GM21381 (cell line): Measurements from ENCODE around the gene RNASEH1.
A peak's percentile ranks its signal among the peaks of the same experiment; 100 is the strongest.
"Not testable (repeated sequence)": the region's sequence is repeated elsewhere in the genome, so short reads cannot be mapped to it uniquely, and the experiment has no call there.

Experiments used
- ATAC-seq: cut with Tn5 transposase; IDR thresholded peaks from one replicate; pipeline ENCODE4 v1.9.1; 2021; ENCODE audit warnings: mild to moderate bottlenecking, moderate library complexity; ENCODE audit not compliant: unreplicated experiment

RNASEH1 gene

DNA sequence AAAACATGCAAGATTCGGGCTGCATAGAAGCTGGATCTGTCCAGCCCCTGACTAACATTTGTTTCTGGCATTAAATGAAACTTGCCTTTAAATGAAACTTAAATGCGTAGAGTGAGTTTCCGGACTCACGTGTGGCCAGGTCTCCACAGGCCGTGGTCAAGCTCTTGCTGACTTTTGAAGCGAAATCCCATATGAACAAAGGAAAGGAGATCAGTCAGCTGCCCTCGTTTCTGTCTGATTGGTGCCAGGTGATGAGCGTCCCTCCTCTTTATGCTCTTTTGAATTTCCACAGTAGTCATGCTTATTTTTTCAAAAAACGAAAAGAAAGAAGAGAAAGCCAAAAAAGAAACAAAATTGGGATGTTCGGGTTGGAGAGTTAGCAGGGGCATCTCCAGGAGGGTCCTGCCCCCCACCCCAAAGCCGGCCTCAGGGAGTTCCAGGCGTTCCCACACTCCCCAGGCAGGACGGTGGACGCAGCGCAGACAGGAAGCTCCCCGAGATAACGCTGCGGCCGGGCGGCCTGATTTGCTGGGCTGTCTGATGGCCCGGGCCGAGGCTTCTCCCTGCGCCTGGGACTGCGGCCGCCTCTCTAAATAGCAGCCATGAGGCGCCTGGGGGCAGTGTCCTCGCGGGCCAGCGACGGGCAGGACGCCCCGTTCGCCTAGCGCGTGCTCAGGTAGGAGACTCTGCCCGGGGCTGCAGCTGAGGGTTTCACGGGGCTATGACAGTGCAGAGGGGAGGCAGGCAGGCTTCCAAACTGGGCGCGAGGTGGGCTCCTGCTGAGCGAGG is 36.6 kb upstream of the RNASEH1 start, which contains the start of gene COLEC11:
Gene COLEC11 (plus strand): TSS at position 620 of the 789 bp plus-strand sequence. CDS start 9,229 bp downstream, outside the sequence.
- no peak for ATAC-seq

DNA sequence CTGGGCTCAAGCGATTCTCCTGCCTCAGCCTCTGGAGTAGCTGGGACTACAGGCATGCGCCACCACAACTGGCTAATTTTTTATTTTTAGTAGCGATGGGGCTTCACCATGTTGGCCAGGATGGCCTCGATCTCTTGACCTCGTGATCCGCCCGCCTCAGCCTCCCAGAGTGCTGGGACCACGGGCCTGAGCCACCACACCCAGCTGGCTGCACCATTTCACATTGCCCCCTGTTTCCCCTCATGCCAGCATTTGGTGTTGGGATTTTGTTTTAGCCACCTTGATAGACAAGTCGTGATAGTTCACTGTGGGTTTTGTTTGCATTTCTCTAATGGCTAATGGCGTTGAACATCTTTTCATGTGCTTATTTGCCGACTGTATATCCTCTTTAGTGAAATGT is 31.0 kb upstream of the RNASEH1 start:
- ATAC-seq = no peak

DNA sequence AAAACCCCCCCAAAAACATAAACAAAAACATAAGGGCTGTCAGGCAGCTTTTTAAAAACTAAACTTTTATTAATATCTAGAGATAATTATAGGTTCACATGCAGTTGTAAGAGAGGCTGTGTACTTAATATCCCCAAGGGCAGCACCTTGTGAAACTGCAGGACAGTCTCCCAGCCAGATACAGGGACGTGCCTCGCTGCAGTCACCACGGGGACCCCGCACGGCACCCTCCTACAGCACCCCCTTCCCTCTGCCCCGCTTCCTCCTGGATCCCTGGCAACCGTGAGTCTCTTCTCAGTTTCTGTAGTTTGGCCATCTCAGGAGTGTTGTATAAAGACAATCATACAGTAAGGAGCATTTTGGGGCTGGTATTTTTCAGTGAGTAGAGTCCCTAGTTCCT is 30.0 kb upstream of the RNASEH1 start:
- no peak for ATAC-seq

DNA sequence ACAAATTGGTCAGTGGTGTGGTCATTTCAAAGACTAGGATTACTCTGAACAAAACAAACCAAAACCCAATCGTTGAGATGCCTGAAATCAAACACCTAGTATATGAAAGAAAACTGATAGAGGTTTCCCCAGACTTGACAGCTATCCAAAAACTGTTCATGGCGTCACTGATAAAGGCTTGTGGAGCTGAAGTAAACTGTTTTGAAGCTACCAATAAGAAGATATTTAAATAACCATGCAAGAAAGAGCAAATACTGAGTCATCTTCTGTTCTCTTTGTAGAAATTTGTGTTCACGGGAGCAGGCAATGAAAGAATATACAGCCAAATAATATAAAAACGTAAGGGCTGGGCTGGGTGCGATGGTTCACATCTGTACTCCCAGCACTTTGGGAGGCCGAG is 29.3 kb upstream of the RNASEH1 start:
- no peak for ATAC-seq

DNA sequence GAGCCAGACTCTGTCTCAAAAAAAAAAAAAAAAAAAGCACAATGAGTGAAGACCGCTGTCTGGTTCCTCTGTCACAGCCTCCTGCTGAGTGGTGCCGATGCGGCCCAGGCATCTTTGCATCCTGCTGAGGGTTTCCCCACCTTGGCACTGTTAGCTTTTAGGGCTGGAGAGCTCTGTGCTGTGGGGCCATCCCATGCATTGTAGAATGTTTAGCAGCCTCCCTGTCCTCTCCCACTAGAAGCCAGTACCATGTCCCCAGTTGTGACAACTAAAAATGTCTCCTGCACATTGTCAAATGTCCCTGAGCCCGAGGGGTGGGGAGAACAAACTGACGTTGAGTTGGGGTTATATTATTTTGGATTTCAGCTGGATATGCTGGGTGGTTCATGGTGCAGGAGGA is 28.9 kb upstream of the RNASEH1 start:
- no peak for ATAC-seq

DNA sequence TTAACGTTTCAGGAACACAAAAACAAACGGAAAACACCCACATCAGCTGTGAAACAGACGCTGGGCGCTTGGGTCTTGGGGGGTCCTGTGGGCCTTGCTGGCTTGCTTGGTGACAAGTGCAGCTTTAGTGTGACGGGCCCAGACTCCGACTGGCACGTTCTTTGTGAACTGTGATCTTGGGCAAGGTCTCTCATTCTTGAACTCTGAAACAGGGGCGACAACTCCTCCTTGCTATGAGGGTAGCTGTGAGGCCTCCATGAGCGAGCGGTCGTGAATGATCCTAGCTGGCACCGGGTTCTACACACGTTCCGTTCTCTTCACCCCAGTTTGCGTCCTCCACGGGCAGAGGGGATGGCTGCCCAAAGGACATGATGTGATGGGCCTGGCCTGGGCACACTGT is 28.1 kb upstream of the RNASEH1 start:
- no peak for ATAC-seq

DNA sequence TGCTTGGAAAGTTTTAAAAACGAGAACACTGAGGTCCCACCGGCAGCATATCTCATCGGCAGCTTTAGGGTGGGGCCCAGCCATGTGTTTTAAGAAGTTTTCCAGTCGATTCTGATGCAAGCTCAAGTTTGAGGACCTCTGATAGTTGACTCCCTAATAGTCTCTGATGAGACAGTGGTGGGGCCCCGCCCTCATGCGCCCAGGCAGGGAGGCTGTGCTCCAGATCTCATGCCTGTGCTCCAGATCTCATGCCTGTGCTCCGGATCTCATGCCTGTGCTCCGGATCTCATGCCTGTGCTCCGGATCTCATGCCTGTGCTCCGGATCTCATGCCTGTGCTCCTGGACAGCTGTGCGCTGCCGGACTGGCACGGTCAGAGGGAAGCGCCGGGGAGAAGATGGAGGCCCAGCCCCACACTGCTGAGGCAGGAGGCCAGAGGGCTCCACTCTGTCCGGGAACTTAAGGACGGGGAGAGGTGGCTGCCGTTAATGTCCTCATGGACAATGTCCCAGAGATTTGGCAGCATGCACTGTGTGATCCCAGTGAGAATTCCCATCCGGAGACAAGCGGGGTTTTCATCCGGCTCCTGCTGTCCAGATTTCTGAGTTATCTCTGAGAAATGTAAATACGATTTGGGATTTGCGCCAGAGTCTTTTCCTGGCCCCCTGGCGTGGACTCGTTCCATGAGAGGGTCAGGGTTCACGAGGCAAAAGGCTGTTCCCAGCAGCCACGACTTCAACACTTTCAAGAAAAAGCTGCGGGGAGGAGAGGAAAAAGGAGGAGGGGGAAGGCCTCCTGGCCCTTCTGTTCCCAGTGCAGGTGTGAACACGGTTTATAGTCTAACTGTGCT is 27.4 kb upstream of the RNASEH1 start:
- ATAC-seq = no peak

DNA sequence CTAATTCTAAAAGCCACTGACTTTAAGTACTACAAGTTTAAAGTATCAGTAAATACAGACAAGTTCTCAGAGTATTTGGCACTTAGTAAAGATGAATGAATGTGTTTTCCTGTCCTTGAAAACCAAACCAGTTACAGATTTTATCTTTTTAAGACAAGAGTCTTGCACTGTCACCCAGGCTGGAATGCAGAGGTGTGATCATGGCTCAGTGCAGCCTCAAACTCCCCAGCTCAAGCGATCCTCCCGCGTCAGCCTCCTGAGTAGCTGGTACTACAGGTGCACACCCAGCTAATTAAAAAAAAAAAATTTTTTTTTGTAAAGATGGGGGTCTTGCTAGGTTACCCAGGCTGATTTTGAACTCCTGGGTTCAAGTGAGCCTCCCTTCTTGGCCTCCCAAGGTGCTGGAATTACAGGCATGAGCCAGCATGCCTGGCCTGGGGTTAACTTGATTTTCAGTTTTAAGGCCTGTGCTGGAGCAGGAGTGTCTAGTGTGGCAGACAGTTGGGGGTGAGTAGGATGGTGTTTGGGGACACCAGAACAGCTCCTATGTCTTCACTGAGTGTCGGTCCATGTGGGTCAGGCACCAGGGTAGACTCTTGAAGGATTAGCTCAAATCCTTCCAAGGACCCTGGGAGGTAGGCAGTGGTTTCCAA is 26.6 kb upstream of the RNASEH1 start:
- no peak for ATAC-seq

DNA sequence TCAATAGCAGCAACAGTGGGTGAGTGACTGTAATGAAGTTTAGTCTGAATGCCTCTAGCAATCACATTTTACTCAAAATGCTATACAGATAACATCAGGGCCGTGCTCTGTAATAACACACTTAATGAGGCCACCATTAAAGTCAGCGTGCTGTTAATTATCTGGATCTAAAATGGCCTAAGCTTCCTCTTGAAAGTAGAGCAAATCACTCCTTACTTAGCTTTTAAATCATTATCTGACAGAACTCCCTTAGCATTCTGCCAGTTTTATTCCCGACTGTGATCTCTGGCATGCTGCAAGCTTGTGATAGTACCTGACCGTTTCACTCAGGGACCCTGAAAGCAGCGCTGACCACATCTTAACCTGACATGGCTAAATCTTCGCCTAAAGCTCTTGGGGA is 25.9 kb upstream of the RNASEH1 start:
- no peak for ATAC-seq

DNA sequence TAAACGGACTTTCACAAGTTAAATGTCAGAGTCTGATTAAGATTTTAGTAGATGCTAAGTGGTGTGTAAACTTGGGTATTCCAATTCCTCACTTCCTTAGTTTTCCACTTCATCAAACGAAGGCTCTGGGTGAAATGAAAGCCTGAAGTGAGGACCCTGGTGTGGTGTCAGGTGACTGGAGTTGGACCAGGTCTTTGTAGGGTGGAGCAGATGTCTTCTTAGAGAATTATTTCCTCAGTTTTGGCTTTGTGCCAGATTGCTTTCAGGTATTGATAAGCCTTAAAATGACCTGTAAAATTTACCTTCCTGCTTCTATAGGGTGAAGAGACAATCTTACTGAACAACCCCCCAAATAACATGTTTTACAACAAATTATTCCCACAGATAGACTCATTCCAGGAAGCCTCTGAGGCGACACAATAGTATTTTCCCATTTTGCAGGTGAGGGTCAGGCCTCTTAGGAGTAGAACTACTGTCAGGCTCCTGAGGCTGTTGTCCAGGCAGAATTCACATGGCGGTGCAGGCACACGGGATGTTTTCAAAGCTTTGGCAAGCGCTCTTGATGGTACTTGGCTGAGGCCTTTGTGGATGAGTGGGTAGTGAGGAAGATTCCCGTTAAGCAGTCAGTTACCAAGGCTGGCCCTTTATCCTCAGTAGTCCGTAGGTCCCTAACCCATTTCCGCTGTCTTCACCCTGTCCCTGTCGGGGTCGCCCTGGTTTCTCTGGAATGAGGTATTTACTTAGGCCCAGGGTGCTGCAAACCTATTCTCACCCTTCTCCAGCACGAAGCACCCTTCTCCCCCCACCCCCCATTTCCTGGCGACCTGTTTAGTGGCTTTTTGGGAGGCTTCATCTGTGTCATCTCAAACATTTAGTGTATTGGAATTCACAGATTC is 23.5 kb upstream of the RNASEH1 start:
- ATAC-seq = no peak

DNA sequence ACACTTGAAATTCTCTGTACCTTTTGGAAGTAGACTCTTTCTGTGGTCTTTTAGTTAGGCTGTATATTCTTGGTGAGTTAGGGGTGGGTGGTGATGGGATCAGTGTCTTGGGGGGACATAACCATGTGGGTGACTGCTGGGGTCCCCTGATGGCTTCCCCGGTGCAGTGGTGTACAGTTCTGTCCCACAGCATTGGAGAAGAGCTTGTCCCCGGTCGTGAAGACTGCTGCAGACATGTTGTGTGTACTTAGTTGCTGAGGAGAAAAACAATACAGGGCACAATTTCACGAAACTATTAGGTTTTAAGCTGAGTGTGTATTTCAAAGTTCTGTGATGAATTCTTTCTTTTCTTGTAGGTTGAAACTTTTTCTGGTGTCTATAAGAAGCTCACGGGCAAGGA is 22.3 kb upstream of the RNASEH1 start:
- ATAC-seq = no peak

DNA sequence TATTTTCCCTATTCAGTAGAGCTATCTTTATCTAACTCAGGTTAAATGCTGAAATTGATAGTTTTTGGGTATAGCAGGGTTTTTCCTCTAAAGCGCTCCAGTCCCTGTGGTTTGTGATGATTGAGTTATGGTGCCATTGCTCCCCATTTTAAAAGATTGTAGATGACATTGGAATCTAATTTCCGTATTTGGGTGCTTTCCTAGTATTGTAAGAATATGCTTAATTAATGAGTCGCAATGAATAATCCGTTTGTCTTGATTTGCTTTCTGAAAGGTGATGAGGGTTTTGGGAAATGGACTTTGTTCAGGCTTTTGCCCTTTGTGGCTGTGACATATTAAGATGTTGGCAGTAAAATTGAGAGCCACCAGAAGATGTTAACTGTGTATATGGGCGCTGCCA is 20.9 kb upstream of the RNASEH1 start:
- no peak for ATAC-seq

DNA sequence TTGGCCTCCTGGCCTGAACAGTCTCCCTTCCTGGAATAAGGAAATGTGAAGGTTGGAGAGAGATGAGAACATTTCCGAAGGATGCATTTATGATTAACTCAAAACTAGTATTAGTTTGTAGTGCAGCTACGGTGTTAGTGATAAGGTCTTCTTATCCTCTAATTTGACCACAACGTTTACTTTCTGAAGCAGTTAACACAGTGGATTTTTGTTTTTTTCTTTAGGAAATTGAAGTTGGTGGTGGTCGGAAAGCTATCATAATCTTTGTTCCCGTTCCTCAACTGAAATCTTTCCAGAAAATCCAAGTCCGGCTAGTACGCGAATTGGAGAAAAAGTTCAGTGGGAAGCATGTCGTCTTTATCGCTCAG is 18.1 kb upstream of the RNASEH1 start:
- ATAC-seq = not testable (repeated sequence)

DNA sequence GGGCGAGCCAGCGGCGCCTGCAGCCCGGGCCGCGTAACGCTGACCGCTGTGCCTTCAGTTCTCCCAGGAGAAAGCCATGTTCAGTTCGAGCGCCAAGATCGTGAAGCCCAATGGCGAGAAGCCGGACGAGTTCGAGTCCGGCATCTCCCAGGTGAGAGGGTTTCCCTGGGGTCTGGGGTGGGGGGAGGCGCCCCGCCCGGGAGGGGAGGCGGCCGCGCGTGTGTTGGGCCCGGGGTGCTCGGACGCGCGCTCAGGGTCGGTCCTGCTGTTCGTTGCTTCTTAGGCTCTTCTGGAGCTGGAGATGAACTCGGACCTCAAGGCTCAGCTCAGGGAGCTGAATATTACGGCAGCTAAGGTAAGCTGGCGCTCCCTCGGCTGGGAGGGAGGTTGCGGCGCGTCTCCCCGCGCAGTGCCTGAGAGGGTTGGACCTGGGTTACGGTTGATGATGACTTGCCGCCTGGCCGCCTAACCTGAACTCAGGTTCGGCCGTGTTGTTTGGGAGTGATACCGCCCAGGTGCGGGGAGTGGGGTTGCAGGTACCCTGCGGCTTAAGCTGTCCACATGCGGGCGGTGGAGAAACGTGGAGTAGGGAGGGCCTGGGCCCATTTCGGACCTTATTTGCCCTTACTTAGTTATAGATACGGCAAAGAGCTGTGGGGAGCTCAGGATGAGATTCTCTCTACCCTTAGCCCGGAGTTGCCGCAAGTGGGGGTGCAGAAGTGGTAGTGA is 17.6 kb upstream of the RNASEH1 start:
- peak; percentile 26 for ATAC-seq

DNA sequence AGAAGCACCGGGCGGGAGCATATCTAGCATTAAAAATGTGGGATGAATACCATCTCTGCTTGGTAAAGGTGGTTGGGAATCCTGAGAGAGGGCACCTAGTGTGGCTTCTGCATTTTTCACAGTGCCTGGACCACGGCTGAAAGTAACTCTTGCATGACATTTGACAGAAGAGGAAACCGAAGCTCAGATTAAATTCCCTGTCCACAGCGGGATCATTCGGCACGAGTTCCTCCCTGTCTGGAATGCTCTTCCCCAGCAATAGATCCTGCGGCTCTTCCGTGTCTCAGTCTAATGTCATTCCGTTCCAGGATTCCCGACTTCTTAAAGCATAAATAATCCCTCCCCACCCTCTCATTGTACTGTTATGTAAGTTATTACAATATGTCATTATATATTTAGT is 16.0 kb upstream of the RNASEH1 start:
- no peak for ATAC-seq

DNA sequence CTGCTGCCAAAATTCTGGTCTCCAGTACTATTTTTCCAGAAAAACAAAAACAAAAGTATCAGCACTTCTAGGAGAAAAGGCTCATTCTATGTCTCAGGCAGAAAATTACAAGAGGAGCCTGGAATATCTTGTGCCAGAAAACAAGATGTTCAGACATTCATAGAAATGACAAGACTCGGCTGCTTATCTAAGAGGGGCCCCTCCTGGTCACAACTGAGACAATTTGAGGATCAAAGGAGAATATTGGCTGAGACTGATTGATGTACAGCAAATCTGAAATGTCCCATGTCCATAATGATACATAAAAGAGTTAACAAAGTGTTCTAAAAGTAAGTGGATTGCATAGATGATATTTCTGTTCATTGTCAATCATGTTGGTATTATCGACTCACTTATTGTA is 14.5 kb upstream of the RNASEH1 start:
- no peak for ATAC-seq

DNA sequence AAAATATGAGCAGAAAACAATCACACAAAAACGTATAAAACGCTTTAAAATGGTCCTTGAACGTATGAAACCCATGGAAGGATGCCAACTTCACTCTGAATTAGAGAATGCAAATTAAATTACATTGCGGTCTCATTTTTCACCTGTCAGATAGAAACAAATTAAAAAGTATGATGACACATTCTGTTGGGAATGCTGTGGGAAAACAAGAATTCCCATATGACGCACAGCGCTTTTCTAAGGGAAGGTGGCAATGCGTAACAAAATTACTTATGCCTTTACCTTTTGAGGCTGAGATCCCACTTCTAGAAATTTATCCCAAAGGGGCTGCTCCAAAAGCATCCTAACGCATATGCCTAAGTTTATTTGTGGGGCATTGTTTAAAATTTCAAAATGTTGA is 13.2 kb upstream of the RNASEH1 start:
- ATAC-seq = no peak

DNA sequence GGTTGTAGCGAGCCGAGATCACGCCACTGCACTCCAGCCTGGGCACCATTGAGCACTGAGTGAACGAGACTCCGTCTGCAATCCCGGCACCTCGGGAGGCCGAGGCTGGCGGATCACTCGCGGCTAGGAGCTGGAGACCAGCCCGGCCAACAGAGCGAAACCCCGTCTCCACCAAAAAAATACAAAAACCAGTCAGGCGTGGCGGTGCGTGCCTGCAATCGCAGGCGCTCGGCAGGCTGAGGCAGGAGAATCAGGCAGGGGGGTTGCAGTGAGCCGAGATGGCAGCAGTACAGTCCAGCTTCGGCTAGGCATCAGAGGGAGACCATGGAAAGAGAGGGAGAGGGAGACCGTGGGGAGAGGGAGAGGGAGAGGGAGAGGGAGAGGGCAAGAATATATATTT is 11.5 kb upstream of the RNASEH1 start:
- not testable (repeated sequence) for ATAC-seq

DNA sequence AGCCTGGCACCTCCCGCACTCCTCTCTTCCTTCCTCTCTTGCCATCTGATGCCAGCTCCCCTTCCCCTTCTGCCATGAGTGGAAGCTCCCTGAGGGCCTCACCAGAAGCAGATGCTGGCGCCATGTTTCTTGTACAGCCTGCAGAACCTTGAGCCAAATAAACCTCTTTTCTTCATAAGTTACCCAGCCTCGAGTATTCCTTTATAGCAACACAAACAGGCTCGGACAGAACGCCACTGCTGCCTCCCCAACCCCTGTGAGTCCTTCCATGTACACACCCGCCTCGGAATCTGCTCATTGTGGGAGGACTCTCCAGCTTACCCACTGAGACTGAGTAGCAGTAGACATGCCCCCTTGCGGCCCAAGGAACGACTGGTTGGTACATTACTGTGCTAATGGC is 8.7 kb upstream of the RNASEH1 start:
- ATAC-seq = no peak

DNA sequence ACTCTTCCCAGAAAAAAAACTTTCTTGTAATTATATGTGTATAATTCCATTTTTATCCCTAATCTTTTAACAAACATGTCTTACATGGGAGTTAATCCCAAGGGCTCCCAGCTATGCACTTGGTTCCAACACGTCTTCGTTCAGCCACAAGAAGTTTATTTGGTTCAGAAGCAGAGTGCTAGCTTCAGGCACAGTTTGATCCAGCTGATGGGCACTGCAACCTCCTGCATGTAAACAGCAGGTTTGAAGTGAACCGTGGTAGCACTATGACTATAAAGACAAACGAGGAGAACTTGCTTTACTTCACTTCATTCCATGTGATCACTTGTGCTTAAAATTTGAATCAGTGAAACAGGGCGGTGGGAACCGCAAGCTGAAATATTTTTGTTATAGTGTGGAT is 7.0 kb upstream of the RNASEH1 start:
- ATAC-seq = no peak
